Measurements from ENCODE around the gene TNRC6C. TPM values are rescaled to one million over a fixed set of nuclear protein-coding genes. Genes with fewer than 3 reads are reported as not detected.

TNRC6C gene
- total RNA-seq, 1 experiment from 2014 or later = not detected

DNA sequence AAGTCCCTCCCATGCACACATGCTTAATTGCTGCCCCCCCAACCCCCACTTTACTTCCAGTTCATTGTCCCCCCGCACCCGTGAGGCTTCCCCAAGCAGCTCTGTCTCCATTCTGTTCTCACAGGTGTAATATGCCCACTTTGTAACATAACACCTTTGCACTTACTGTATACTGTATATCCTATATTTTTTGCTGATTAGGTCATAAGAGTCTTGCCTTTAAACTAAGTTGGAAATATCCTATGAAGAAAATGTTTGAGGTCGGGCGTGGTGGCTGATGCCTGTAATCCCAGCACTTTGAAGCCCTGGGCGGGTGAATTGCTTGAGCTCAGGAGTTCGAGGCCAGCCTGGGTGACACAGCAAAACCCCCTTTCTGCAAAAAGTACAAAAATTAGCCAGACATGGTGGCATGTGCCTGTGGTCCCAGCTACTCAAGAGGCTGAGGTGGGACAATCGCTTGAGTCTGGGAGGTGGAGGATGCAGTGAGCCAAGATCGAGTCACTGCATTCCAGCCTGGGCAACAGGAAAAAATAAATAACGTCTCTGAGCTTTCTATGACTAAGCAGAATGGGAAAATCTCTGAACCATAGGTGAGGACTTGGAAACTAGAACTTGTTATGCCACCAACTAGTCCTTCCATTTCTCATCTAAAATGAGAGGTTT, 76.1 kb downstream of the TNRC6C start:
- Histone ChIP-seq H3K4me2 (ENCODE audit: low read depth, low read length, poor library complexity, severe bottlenecking) (no peak overlapping the region), H2AFZ (ENCODE audit: low read length) (no peak overlapping the region), H3K9ac (ENCODE audit: low read length) (no peak overlapping the region), H3K4me3 (ENCODE audit: low read length) (no peak overlapping the region), H4K20me1 (ENCODE audit: insufficient read depth, low read depth, low read length) (no peaks in the 10 kb centered on the region), H3K9me2 (replicated peaks; ENCODE audit: insufficient read depth, low read length) (no peaks in the 10 kb centered on the region), H3K4me1 (ENCODE audit: low read length) (no peaks in the 10 kb centered on the region), H3K9me3 (ENCODE audit: low read length) (no peaks in the 10 kb centered on the region), H3K36me3 (ENCODE audit: insufficient read depth, low read length) (no peaks in the 10 kb centered on the region), H3K27ac (ENCODE audit: low read length) (no peak overlapping the region), H3K27me3 (ENCODE audit: low read length) (no peaks in the 10 kb centered on the region), H3K79me2 (ENCODE audit: low read length) (no peaks in the 10 kb centered on the region)
- no peak for DNase-seq

- Histone ChIP-seq H3K27me3 (ENCODE audit: low read length) (no peaks in the 10 kb centered on the region), H3K79me2 (ENCODE audit: low read length) (no peaks in the 10 kb centered on the region), H3K4me1 (ENCODE audit: low read length) (no peaks in the 10 kb centered on the region), H4K20me1 (ENCODE audit: insufficient read depth, low read depth, low read length) (no peaks in the 10 kb centered on the region), H3K9me2 (replicated peaks; ENCODE audit: insufficient read depth, low read length) (no peaks in the 10 kb centered on the region), H3K4me2 (ENCODE audit: low read depth, low read length, poor library complexity, severe bottlenecking) (no peak overlapping the region), H3K9ac (ENCODE audit: low read length) (no peak overlapping the region), H2AFZ (ENCODE audit: low read length) (no peak overlapping the region), H3K27ac (ENCODE audit: low read length) (no peak overlapping the region), H3K36me3 (ENCODE audit: insufficient read depth, low read length) (no peaks in the 10 kb centered on the region), H3K9me3 (ENCODE audit: low read length) (no peaks in the 10 kb centered on the region), H3K4me3 (ENCODE audit: low read length) (no peak overlapping the region)
- no peak for DNase-seq
Observed at GRCh38 chr17:78037280-78037679, 78.8 kb downstream of the TNRC6C start.

DNA sequence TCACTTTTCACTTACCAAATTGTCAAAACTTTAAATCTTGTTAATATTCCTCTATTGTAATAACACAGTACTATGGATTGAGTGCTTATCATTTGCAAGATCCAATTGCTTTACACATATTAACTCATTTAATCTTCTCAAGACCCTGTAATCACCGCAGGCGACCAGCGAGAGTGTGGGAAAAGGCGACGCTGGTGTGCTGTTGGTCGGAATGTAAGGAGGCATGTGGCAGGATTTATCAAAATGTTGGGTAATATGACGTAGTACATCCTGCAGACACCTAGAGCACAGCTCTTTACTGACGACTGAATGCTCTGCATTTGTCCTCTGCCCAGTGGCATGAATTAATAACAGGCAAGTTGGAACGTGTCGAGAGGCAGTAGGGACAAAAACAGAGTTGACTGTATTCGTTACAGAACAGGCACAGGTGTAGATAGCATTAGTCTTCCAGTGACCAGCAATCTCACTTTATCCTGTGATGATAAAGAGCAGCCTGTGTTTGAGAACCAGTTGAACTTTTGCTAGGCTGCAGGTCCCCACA, 80.3 kb downstream of the TNRC6C start:
- Histone ChIP-seq H3K27ac (ENCODE audit: low read length) (no peak overlapping the region), H3K27me3 (ENCODE audit: low read length) (no peaks in the 10 kb centered on the region), H4K20me1 (ENCODE audit: insufficient read depth, low read depth, low read length) (no peaks in the 10 kb centered on the region), H3K9me3 (ENCODE audit: low read length) (no peaks in the 10 kb centered on the region), H3K4me3 (ENCODE audit: low read length) (no peak overlapping the region), H3K9ac (ENCODE audit: low read length) (no peak overlapping the region), H3K36me3 (ENCODE audit: insufficient read depth, low read length) (no peaks in the 10 kb centered on the region), H2AFZ (ENCODE audit: low read length) (no peak overlapping the region), H3K4me2 (ENCODE audit: low read depth, low read length, poor library complexity, severe bottlenecking) (no peak overlapping the region), H3K4me1 (ENCODE audit: low read length) (no peaks in the 10 kb centered on the region), H3K9me2 (replicated peaks; ENCODE audit: insufficient read depth, low read length) (no peaks in the 10 kb centered on the region), H3K79me2 (ENCODE audit: low read length) (no peaks in the 10 kb centered on the region)
- DNase-seq = no peak

DNA sequence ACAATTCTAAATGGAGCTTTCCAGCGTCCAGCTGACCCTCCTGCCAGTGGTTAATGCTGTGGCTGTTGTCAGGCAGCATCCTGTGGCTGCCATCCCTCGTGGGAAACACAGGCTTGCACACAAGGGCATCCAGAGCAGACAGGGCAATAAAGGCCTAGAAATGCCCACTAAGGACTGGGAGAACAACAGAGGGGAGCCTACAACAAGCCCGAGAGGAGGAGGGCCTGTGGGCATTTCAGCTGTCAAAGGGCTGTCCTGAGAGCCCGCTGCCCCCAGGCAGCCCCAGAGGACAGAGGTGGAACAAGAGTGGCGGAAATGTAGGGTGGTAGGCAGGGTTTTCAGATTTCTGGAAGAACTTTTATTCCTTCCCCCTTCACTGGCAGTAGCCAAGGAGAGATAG, 81.1 kb downstream of the TNRC6C start:
- Histone ChIP-seq H3K9me2 (replicated peaks; ENCODE audit: insufficient read depth, low read length) (no peaks in the 10 kb centered on the region), H3K9me3 (ENCODE audit: low read length) (no peaks in the 10 kb centered on the region), H3K36me3 (ENCODE audit: insufficient read depth, low read length) (no peaks in the 10 kb centered on the region), H3K4me1 (ENCODE audit: low read length) (no peaks in the 10 kb centered on the region), H3K27me3 (ENCODE audit: low read length) (no peaks in the 10 kb centered on the region), H4K20me1 (ENCODE audit: insufficient read depth, low read depth, low read length) (no peaks in the 10 kb centered on the region), H3K4me2 (ENCODE audit: low read depth, low read length, poor library complexity, severe bottlenecking) (no peak overlapping the region), H3K4me3 (ENCODE audit: low read length) (no peak overlapping the region), H3K9ac (ENCODE audit: low read length) (no peak overlapping the region), H2AFZ (ENCODE audit: low read length) (no peak overlapping the region), H3K27ac (ENCODE audit: low read length) (no peak overlapping the region), H3K79me2 (ENCODE audit: low read length) (no peaks in the 10 kb centered on the region)
- DNase-seq = no peak

GRCh38 chr17:78040440-78041385, 82.2 kb downstream of the TNRC6C start:
- no peaks in the 10 kb centered on the region for H4K20me1 ChIP-seq (ENCODE audit: insufficient read depth, low read depth, low read length)
- H3K36me3 ChIP-seq (ENCODE audit: insufficient read depth, low read length) = no peaks in the 10 kb centered on the region
- no peak for DNase-seq
- H3K4me3 ChIP-seq (ENCODE audit: low read length) = no peak overlapping the region
- H3K4me1 ChIP-seq (ENCODE audit: low read length) = no peaks in the 10 kb centered on the region
- H2AFZ ChIP-seq (ENCODE audit: low read length) = no peak overlapping the region
- no peaks in the 10 kb centered on the region for H3K9me3 ChIP-seq (ENCODE audit: low read length)
- H3K4me2 ChIP-seq (ENCODE audit: low read depth, low read length, poor library complexity, severe bottlenecking) = no peak overlapping the region
- H3K79me2 ChIP-seq (ENCODE audit: low read length) = no peaks in the 10 kb centered on the region
- no peaks in the 10 kb centered on the region for H3K27me3 ChIP-seq (ENCODE audit: low read length)
- H3K27ac ChIP-seq (ENCODE audit: low read length) = no peak overlapping the region
- H3K9ac ChIP-seq (ENCODE audit: low read length) = no peak overlapping the region
- no peaks in the 10 kb centered on the region for H3K9me2 ChIP-seq (replicated peaks; ENCODE audit: insufficient read depth, low read length)

- H3K27ac ChIP-seq (ENCODE audit: low read length) = no peak overlapping the region
- no peak overlapping the region for H3K9ac ChIP-seq (ENCODE audit: low read length)
- H3K4me3 ChIP-seq (ENCODE audit: low read length) = no peak overlapping the region
Observed at GRCh38 chr17:78041386-78042179, 83.1 kb downstream of the TNRC6C start.

DNA sequence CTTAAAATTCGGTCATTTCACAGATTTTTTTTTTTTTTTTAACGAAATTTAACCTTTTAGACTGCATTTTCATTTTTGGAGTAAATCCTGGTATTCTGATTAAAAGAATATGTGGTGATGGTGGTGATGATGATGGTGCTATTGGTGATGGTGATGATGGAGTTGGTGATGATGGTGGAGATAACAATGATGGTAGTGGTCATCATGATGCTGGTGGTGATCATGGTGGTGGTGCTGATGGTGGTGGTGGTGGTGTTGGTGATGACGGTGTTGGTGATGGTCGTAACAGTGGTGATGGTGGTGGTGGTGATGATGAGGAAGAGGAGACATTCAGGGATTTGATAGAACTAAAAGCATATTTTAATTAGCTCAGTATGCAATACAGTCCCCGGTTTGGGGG, 84.0 kb downstream of the TNRC6C start:
- Histone ChIP-seq H3K4me1 (ENCODE audit: low read length) (no peaks in the 10 kb centered on the region), H3K27ac (ENCODE audit: low read length) (no peak overlapping the region), H4K20me1 (ENCODE audit: insufficient read depth, low read depth, low read length) (no peaks in the 10 kb centered on the region), H3K36me3 (ENCODE audit: insufficient read depth, low read length) (no peaks in the 10 kb centered on the region), H3K9me3 (ENCODE audit: low read length) (no peaks in the 10 kb centered on the region), H3K9ac (ENCODE audit: low read length) (no peak overlapping the region), H3K4me2 (ENCODE audit: low read depth, low read length, poor library complexity, severe bottlenecking) (no peak overlapping the region), H2AFZ (ENCODE audit: low read length) (no peak overlapping the region), H3K27me3 (ENCODE audit: low read length) (no peaks in the 10 kb centered on the region), H3K9me2 (replicated peaks; ENCODE audit: insufficient read depth, low read length) (no peaks in the 10 kb centered on the region), H3K4me3 (ENCODE audit: low read length) (no peak overlapping the region), H3K79me2 (ENCODE audit: low read length) (no peaks in the 10 kb centered on the region)
- DNase-seq = no peak

More at GRCh38 chr17:78041386-78042179, 83.1 kb downstream of the TNRC6C start:
- no peaks in the 10 kb centered on the region for H3K36me3 ChIP-seq (ENCODE audit: insufficient read depth, low read length)
- H2AFZ ChIP-seq (ENCODE audit: low read length) = no peak overlapping the region
- no peaks in the 10 kb centered on the region for H3K27me3 ChIP-seq (ENCODE audit: low read length)
- no peak overlapping the region for H3K4me2 ChIP-seq (ENCODE audit: low read depth, low read length, poor library complexity, severe bottlenecking)
- no peaks in the 10 kb centered on the region for H3K9me3 ChIP-seq (ENCODE audit: low read length)
- H3K9me2 ChIP-seq (replicated peaks; ENCODE audit: insufficient read depth, low read length) = no peaks in the 10 kb centered on the region
- no peaks in the 10 kb centered on the region for H3K4me1 ChIP-seq (ENCODE audit: low read length)
- H4K20me1 ChIP-seq (ENCODE audit: insufficient read depth, low read depth, low read length) = no peaks in the 10 kb centered on the region
- DNase-seq = no peak
- H3K79me2 ChIP-seq (ENCODE audit: low read length) = no peaks in the 10 kb centered on the region

GRCh38 chr17:78043031-78043430, 84.5 kb downstream of the TNRC6C start:
- H3K4me2 ChIP-seq (ENCODE audit: low read depth, low read length, poor library complexity, severe bottlenecking) = no peak overlapping the region
- no peak overlapping the region for H2AFZ ChIP-seq (ENCODE audit: low read length)
- no peak for DNase-seq

More at GRCh38 chr17:78043031-78043430, 84.5 kb downstream of the TNRC6C start:
- H3K4me1 ChIP-seq (ENCODE audit: low read length) = no peaks in the 10 kb centered on the region
- H3K27ac ChIP-seq (ENCODE audit: low read length) = no peak overlapping the region
- H3K9me2 ChIP-seq (replicated peaks; ENCODE audit: insufficient read depth, low read length) = no peaks in the 10 kb centered on the region
- H3K27me3 ChIP-seq (ENCODE audit: low read length) = no peaks in the 10 kb centered on the region
- no peaks in the 10 kb centered on the region for H3K36me3 ChIP-seq (ENCODE audit: insufficient read depth, low read length)
- no peaks in the 10 kb centered on the region for H4K20me1 ChIP-seq (ENCODE audit: insufficient read depth, low read depth, low read length)
- H3K9me3 ChIP-seq (ENCODE audit: low read length) = no peaks in the 10 kb centered on the region
- H3K79me2 ChIP-seq (ENCODE audit: low read length) = no peaks in the 10 kb centered on the region
- H3K9ac ChIP-seq (ENCODE audit: low read length) = no peak overlapping the region
- no peak overlapping the region for H3K4me3 ChIP-seq (ENCODE audit: low read length)
